WTC11 (cell line): ENCODE measurements around the gene PPEF2. TPM values are rescaled to one million over a fixed set of nuclear protein-coding genes. Genes with fewer than 3 reads are reported as not detected.

Source experiments
- ATAC-seq: fragments of 200-7000 bp; cut with Tn5 transposase; 2 replicates; pipeline ENCODE4 v1.10.0; 2021; ENCODE audit warnings: mild to moderate bottlenecking, moderate library complexity
- CTCF ChIA-PET: fragments of 300-600 bp; sonication (Branson Sonifier 250); formaldehyde crosslinking; loops from one replicate; lab custom pipeline; 2021; ENCODE audit warnings: antibody characterized with exemption; lab: Charles Lee
- POLR2A ChIA-PET: fragments of 350-600 bp; sonication (Branson Sonifier 250); formaldehyde crosslinking; loops from one replicate; lab custom pipeline; 2021; ENCODE audit warnings: antibody characterized with exemption; lab: Charles Lee
- DNase-seq: peaks from one replicate; pipeline ENCODE4 v3.0.0; 2021; ENCODE audit warnings: low spot score
- H3K27ac Mint-ChIP-seq: 2 replicates; pipeline ENCODE4 v1.8.0; 2021; ENCODE audit warnings: mixed read lengths
- H3K27me3 Mint-ChIP-seq: 2 replicates; pipeline ENCODE4 v1.8.0; 2021; ENCODE audit warnings: low read depth, mild to moderate bottlenecking, moderate library complexity, mixed read lengths
- H3K36me3 Mint-ChIP-seq: 2 replicates; pipeline ENCODE4 v1.8.0; 2021; ENCODE audit warnings: mixed read lengths
- H3K4me1 Mint-ChIP-seq: 2 replicates; pipeline ENCODE4 v1.8.0; 2022; ENCODE audit warnings: mixed read lengths
- H3K4me3 Mint-ChIP-seq: 2 replicates; pipeline ENCODE4 v1.8.0; 2021; ENCODE audit warnings: mild to moderate bottlenecking, moderate library complexity, mixed read lengths
- H3K9me3 Mint-ChIP-seq: 2 replicates; pipeline ENCODE4 v1.8.0; 2021; ENCODE audit warnings: mixed read lengths
- AFF4 ChIP-seq: sonication (generic); formaldehyde crosslinking; IDR thresholded peaks from 2 replicates; pipeline ENCODE4 v1.8.1; 2023; ENCODE audit warnings: mild to moderate bottlenecking, missing genetic modification reagents, borderline replicate concordance
- ATF6 ChIP-seq: sonication (generic); formaldehyde crosslinking; IDR thresholded peaks from 2 replicates; pipeline ENCODE4 v1.8.1; 2023; ENCODE audit warnings: mild to moderate bottlenecking, missing genetic modification reagents
- CBFB ChIP-seq: sonication (generic); formaldehyde crosslinking; IDR thresholded peaks from 2 replicates; pipeline ENCODE4 v1.8.1; 2022; ENCODE audit warnings: mild to moderate bottlenecking, low read depth, missing genetic modification reagents
- CDX4 ChIP-seq: fragments of 250-450 bp; sonication (Bioruptor Pico); IDR thresholded peaks from 2 replicates; pipeline ENCODE4 v1.9.0; 2021; ENCODE audit warnings: moderate library complexity, mild to moderate bottlenecking, inconsistent platforms, borderline replicate concordance
- ELF4 ChIP-seq: sonication (generic); formaldehyde crosslinking; IDR thresholded peaks from 2 replicates; pipeline ENCODE4 v1.8.1; 2022; ENCODE audit warnings: low read depth, mild to moderate bottlenecking, moderate library complexity, missing genetic modification reagents
- EMX1 ChIP-seq: fragments of 250-450 bp; sonication (Bioruptor Pico); IDR thresholded peaks from 2 replicates; pipeline ENCODE4 v1.8.0; 2021; ENCODE audit warnings: mild to moderate bottlenecking
- FOXK1 ChIP-seq: sonication (generic); formaldehyde crosslinking; IDR thresholded peaks from 2 replicates; pipeline ENCODE4 v1.8.0; 2022; ENCODE audit warnings: mild to moderate bottlenecking, moderate library complexity, missing genetic modification reagents
- FOXP1 ChIP-seq: sonication (generic); formaldehyde crosslinking; IDR thresholded peaks from 2 replicates; pipeline ENCODE4 v1.8.0; 2022; ENCODE audit warnings: missing genetic modification reagents, mild to moderate bottlenecking, moderate library complexity, borderline replicate concordance
- MXD4 ChIP-seq: fragments of 250-450 bp; sonication (Bioruptor Pico); IDR thresholded peaks from 2 replicates; pipeline ENCODE4 v1.8.0; 2021; ENCODE audit warnings: mild to moderate bottlenecking, moderate library complexity, borderline replicate concordance
- NR3C1 ChIP-seq: sonication (generic); formaldehyde crosslinking; conservative IDR thresholded peaks from 2 replicates; pipeline ENCODE4 v1.8.1; 2023; ENCODE audit warnings: low read depth, mild to moderate bottlenecking, missing genetic modification reagents
- PRDM15 ChIP-seq: sonication (generic); formaldehyde crosslinking; IDR thresholded peaks from 2 replicates; pipeline ENCODE4 v1.8.0; 2022; ENCODE audit warnings: missing genetic modification reagents
- PRRX2 ChIP-seq: fragments of 250-450 bp; sonication (Bioruptor Pico); IDR thresholded peaks from 2 replicates; pipeline ENCODE4 v1.8.0; 2021; ENCODE audit warnings: mild to moderate bottlenecking
- RELA ChIP-seq: sonication (generic); formaldehyde crosslinking; IDR thresholded peaks from 2 replicates; pipeline ENCODE4 v1.8.1; 2022; ENCODE audit warnings: missing genetic modification reagents, mild to moderate bottlenecking, borderline replicate concordance
- SMAD3 ChIP-seq: sonication (generic); formaldehyde crosslinking; IDR thresholded peaks from 2 replicates; pipeline ENCODE4 v1.8.0; 2022; ENCODE audit warnings: missing genetic modification reagents, mild to moderate bottlenecking, borderline replicate concordance
- SP1 ChIP-seq: sonication (generic); formaldehyde crosslinking; conservative IDR thresholded peaks from 2 replicates; pipeline ENCODE4 v1.8.1; 2022; ENCODE audit warnings: missing genetic modification reagents
- ZMAT4 ChIP-seq: fragments of 250-450 bp; sonication (Bioruptor Pico); IDR thresholded peaks from 2 replicates; pipeline ENCODE4 v1.9.0; 2021; ENCODE audit warnings: mild to moderate bottlenecking
- ZNF396 ChIP-seq: fragments of 250-450 bp; sonication (Bioruptor Pico); IDR thresholded peaks from 2 replicates; pipeline ENCODE4 v1.8.0; 2021; ENCODE audit warnings: mild to moderate bottlenecking, moderate library complexity, borderline replicate concordance
- ZNF416 ChIP-seq: fragments of 250-450 bp; sonication (Bioruptor Pico); IDR thresholded peaks from 2 replicates; pipeline ENCODE4 v1.9.0; 2021; ENCODE audit warnings: mild to moderate bottlenecking, inconsistent platforms
- ZNF423 ChIP-seq: fragments of 250-450 bp; sonication (Bioruptor Pico); IDR thresholded peaks from 2 replicates; pipeline ENCODE4 v2.1.2; 2022; ENCODE audit warnings: mild to moderate bottlenecking, moderate library complexity
- ZNF671 ChIP-seq: fragments of 250-450 bp; sonication (Bioruptor Pico); IDR thresholded peaks from 2 replicates; pipeline ENCODE4 v1.8.0; 2021; ENCODE audit warnings: mild to moderate bottlenecking
- ZSCAN18 ChIP-seq: fragments of 250-450 bp; sonication (Bioruptor Pico); IDR thresholded peaks from 2 replicates; pipeline ENCODE4 v2.1.2; 2022; ENCODE audit warnings: mild to moderate bottlenecking, moderate library complexity
- total RNA-seq: library from RNA; stranded (reverse); gene quantifications from 3 replicates; pipeline ENCODE4 v1.2.3, GENCODE V29; 2021

Gene PPEF2
- total RNA-seq, 1 experiment from 2014 or later, result not detected

- POLR2A ChIA-PET, result no interaction called here
- no peaks in the 10 kb centered on the region for H3K4me1 Mint-ChIP-seq
- no peaks in the 10 kb centered on the region for H3K9me3 Mint-ChIP-seq
- no peak overlapping the region for H3K27ac Mint-ChIP-seq
- no peak overlapping the region for H3K4me3 Mint-ChIP-seq
- no peak for ATAC-seq
- DNase-seq, result no peak
- H3K27me3 Mint-ChIP-seq, result no peaks in the 10 kb centered on the region
- TF ChIP-seq ZNF671 (no peak), PRRX2 (CRISPR knock-in tag) (no peak), SP1 (CRISPR knock-in tag) (no peak), CBFB (CRISPR knock-in tag) (no peak), ZMAT4 (CRISPR knock-in tag) (no peak)
- TF ChIP-seq, all 79 proteins: peak for 0
- CTCF ChIA-PET, result no interaction called here
- no peaks in the 10 kb centered on the region for H3K36me3 Mint-ChIP-seq
These were observed 79.8 kb downstream of the PPEF2 start for GRCh38 chr4:75822416-75822815.

- ATAC-seq, result no peak
- TF ChIP-seq FOXK1 (CRISPR knock-in tag) (no peak), FOXP1 (CRISPR knock-in tag) (no peak), RELA (CRISPR knock-in tag) (no peak), ZNF416 (CRISPR knock-in tag) (no peak), CDX4 (CRISPR knock-in tag) (no peak), AFF4 (CRISPR knock-in tag) (no peak), MXD4 (CRISPR knock-in tag) (no peak), SMAD3 (CRISPR knock-in tag) (no peak), ATF6 (no peak), ZNF423 (no peak), PRRX2 (CRISPR knock-in tag) (no peak), ZSCAN18 (CRISPR knock-in tag) (no peak), EMX1 (CRISPR knock-in tag) (no peak), ZNF396 (CRISPR knock-in tag) (no peak), PRDM15 (CRISPR knock-in tag) (no peak), ELF4 (CRISPR knock-in tag) (no peak), NR3C1 (CRISPR knock-in tag) (no peak)
- TF ChIP-seq, all 79 proteins: peak for 0
- no peaks in the 10 kb centered on the region for H3K9me3 Mint-ChIP-seq
- ChIA-PET POLR2A (no interaction called here), CTCF (interaction anchor here (1.1 to 1.4 kb wide), 2 partner anchors 26 to 74 kb away, joined by 3 to 5 read pairs; no protein-coding TSS in a partner anchor)
- H3K4me1 Mint-ChIP-seq, result no peaks in the 10 kb centered on the region
- no peak overlapping the region for H3K27ac Mint-ChIP-seq
- no peaks in the 10 kb centered on the region for H3K36me3 Mint-ChIP-seq
- no peak for DNase-seq
- no peaks in the 10 kb centered on the region for H3K27me3 Mint-ChIP-seq
- no peak overlapping the region for H3K4me3 Mint-ChIP-seq
These were observed 80.3 kb downstream of the PPEF2 start for GRCh38 chr4:75821966-75822365.
